DMS79 treated with DMSO at 0.1 percent for 48 hours (cell line): Measurements from ENCODE around the gene FAM174B.

Source experiments
- DNase-seq: peaks from one replicate; lab custom pipeline; 2025; lab: John Stamatoyannopoulos, UW

Gene FAM174B

GRCh38 chr15:92664178-92664900 lies 8.8 kb upstream of the FAM174B start:
- DNase-seq, result no peak

- DNase-seq, result no peak
Observed at GRCh38 chr15:92663250-92663951, 7.8 kb upstream of the FAM174B start.

GRCh38 chr15:92662762-92663161 lies 7.2 kb upstream of the FAM174B start:
- no peak for DNase-seq

- no peak for DNase-seq
Observed at GRCh38 chr15:92661956-92662355, 6.4 kb upstream of the FAM174B start.

GRCh38 chr15:92661069-92661468 lies 5.5 kb upstream of the FAM174B start:
- no peak for DNase-seq

- DNase-seq, result no peak
Observed at GRCh38 chr15:92657486-92657885, 1.9 kb upstream of the FAM174B start.

- no peak for DNase-seq
Observed at GRCh38 chr15:92656089-92656488, 514 bp upstream of the FAM174B start.

GRCh38 chr15:92654662-92655061 lies 913 bp downstream of the FAM174B start:
- no peak for DNase-seq

- DNase-seq, result peak; percentile 15
Observed at GRCh38 chr15:92653836-92654539, 1.6 kb downstream of the FAM174B start.

GRCh38 chr15:92653366-92653765 lies 2.2 kb downstream of the FAM174B start:
- DNase-seq, result no peak

GRCh38 chr15:92652576-92652966 lies 3.0 kb downstream of the FAM174B start:
- no peak for DNase-seq

GRCh38 chr15:92651877-92652575 lies 3.5 kb downstream of the FAM174B start:
- no peak for DNase-seq

GRCh38 chr15:92650966-92651365 lies 4.6 kb downstream of the FAM174B start:
- no peak for DNase-seq

- DNase-seq, result peak; percentile 53
Observed at GRCh38 chr15:92650256-92650655, 5.3 kb downstream of the FAM174B start.

- no peak for DNase-seq
Observed at GRCh38 chr15:92648190-92648875, 7.2 kb downstream of the FAM174B start.

GRCh38 chr15:92647467-92648163 lies 8.0 kb downstream of the FAM174B start:
- no peak for DNase-seq

- DNase-seq, result no peak
Observed at GRCh38 chr15:92646216-92646615, 9.4 kb downstream of the FAM174B start.

- no peak for DNase-seq
Observed at GRCh38 chr15:92645731-92646130, 9.8 kb downstream of the FAM174B start.

- DNase-seq, result no peak
Observed at GRCh38 chr15:92645051-92645631, 10.4 kb downstream of the FAM174B start.
